ENCODE measurements around the gene PSMB5. TPM values are rescaled to one million over a fixed set of nuclear protein-coding genes. Genes with fewer than 3 reads are reported as not detected.

The PSMB5 gene
- total and polyA plus RNA-seq, 2 of the 13 experiments (the other 11 are each of a cell fraction or from before 2014, with no cell fraction given): 705 to 871 TPM

GRCh38 chr14:23008831-23009230, 25.9 kb downstream of the PSMB5 start (continued):
- TF ChIP-seq ZNF687 (CRISPR knock-in tag; IDR thresholded peaks at IDR 0.05) (no peak), ZFP36L2 (CRISPR knock-in tag; IDR thresholded peaks at IDR 0.05) (no peak), ZNF558 (CRISPR knock-in tag; IDR thresholded peaks at IDR 0.05; ENCODE audit: borderline replicate concordance) (no peak), ZNF775 (CRISPR knock-in tag; IDR thresholded peaks at IDR 0.05; ENCODE audit: borderline replicate concordance) (no peak)
- TF ChIP-seq, protein P1, sequence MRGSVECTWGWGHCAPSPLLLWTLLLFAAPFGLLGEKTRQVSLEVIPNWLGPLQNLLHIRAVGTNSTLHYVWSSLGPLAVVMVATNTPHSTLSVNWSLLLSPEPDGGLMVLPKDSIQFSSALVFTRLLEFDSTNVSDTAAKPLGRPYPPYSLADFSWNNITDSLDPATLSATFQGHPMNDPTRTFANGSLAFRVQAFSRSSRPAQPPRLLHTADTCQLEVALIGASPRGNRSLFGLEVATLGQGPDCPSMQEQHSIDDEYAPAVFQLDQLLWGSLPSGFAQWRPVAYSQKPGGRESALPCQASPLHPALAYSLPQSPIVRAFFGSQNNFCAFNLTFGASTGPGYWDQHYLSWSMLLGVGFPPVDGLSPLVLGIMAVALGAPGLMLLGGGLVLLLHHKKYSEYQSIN (CRISPR knock-in tag; IDR thresholded peaks at IDR 0.05; ENCODE audit: borderline replicate concordance): no peak
